Activated CD8-positive, alpha-beta memory T cell treated with anti-CD3 and anti-CD28 coated beads, Interleukin-2, amount 10 ng/mL, durations not matched to agents 7 days and 5 days (primary cell): ENCODE data around the gene PTPRD. TPM values are rescaled to one million over a fixed set of nuclear protein-coding genes. Genes with fewer than 3 reads are reported as not detected.

Source experiments
- ATAC-seq: fragments of 150-1000 bp; cut with Tn5 transposase; one replicate; pipeline ENCODE4 v1.10.0; 2021; ENCODE audit warnings: moderate library complexity
- CTCF ChIA-PET: fragments of 350-600 bp; sonication (Branson Sonifier 250); formaldehyde crosslinking; loops from one replicate; lab custom pipeline; 2021; ENCODE audit warnings: antibody characterized with exemption; lab: Charles Lee
- DNase-seq: peaks from one replicate; pipeline ENCODE4 v3.0.0-alpha.2; 2020
- H3K27ac Mint-ChIP-seq: one replicate; pipeline ENCODE4 v1.8.0; 2021; ENCODE audit warnings: mild to moderate bottlenecking, mixed read lengths
- H3K27me3 Mint-ChIP-seq: one replicate; pipeline ENCODE4 v1.8.0; 2021; ENCODE audit warnings: mixed read lengths
- H3K36me3 Mint-ChIP-seq: one replicate; pipeline ENCODE4 v1.8.0; 2021; ENCODE audit warnings: mild to moderate bottlenecking, mixed read lengths
- H3K4me1 Mint-ChIP-seq: one replicate; pipeline ENCODE4 v1.8.0; 2021; ENCODE audit warnings: mixed read lengths
- H3K4me3 Mint-ChIP-seq: one replicate; pipeline ENCODE4 v1.8.0; 2021; ENCODE audit warnings: mild to moderate bottlenecking, moderate library complexity, mixed read lengths
- H3K9me3 Mint-ChIP-seq: one replicate; pipeline ENCODE4 v1.8.0; 2022; ENCODE audit warnings: low read depth, mixed read lengths
- total RNA-seq, 2 experiments: library from RNA; stranded (reverse); gene quantifications; one replicate each; pipeline ENCODE4 v1.2.3, GENCODE V29; 2021

PTPRD gene
- total RNA-seq, 2 experiments from 2014 or later: 0.07 TPM; not detected in 1

- peaks cover 4% of the 10 kb centered on the region for H3K9me3 Mint-ChIP-seq
- ATAC-seq: no peak
- no peaks in the 10 kb centered on the region for H3K4me1 Mint-ChIP-seq
- no peak overlapping the region for H3K27ac Mint-ChIP-seq
- no peaks in the 10 kb centered on the region for H3K27me3 Mint-ChIP-seq
- CTCF ChIA-PET: no interaction called here
- no peak for DNase-seq
- no peaks in the 10 kb centered on the region for H3K36me3 Mint-ChIP-seq
- no peak overlapping the region for H3K4me3 Mint-ChIP-seq
These were observed 1000.0 kb downstream of the PTPRD start for GRCh38 chr9:9612755-9613154.

GRCh38 chr9:9612270-9612669, 1000.5 kb downstream of the PTPRD start:
- peaks cover 1% of the 10 kb centered on the region for H3K9me3 Mint-ChIP-seq
- H3K36me3 Mint-ChIP-seq: no peaks in the 10 kb centered on the region
- CTCF ChIA-PET: no interaction called here
- no peak for DNase-seq
- ATAC-seq: no peak
- no peaks in the 10 kb centered on the region for H3K27me3 Mint-ChIP-seq
- no peak overlapping the region for H3K27ac Mint-ChIP-seq
- H3K4me1 Mint-ChIP-seq: no peaks in the 10 kb centered on the region
- no peak overlapping the region for H3K4me3 Mint-ChIP-seq

- Mint-ChIP-seq H3K27me3 (no peaks in the 10 kb centered on the region), H3K27ac (no peak overlapping the region), H3K4me1 (no peaks in the 10 kb centered on the region), H3K36me3 (no peaks in the 10 kb centered on the region), H3K4me3 (no peak overlapping the region), H3K9me3 (no peaks in the 10 kb centered on the region)
- DNase-seq (no peak), ATAC-seq (no peak)
- CTCF ChIA-PET: no interaction called here
These were observed 1007.1 kb downstream of the PTPRD start for GRCh38 chr9:9605681-9606080.

- H3K27ac Mint-ChIP-seq: no peak overlapping the region
These were observed 1009.5 kb downstream of the PTPRD start for GRCh38 chr9:9603345-9603744.

GRCh38 chr9:9598723-9599122, 1014.1 kb downstream of the PTPRD start:
- Mint-ChIP-seq H3K4me3 (no peak overlapping the region), H3K4me1 (no peaks in the 10 kb centered on the region), H3K27me3 (no peaks in the 10 kb centered on the region), H3K27ac (no peak overlapping the region), H3K9me3 (no peaks in the 10 kb centered on the region), H3K36me3 (no peaks in the 10 kb centered on the region)
- CTCF ChIA-PET: no interaction called here
- no peak for DNase-seq
- ATAC-seq: no peak

More at GRCh38 chr9:9603345-9603744, 1009.5 kb downstream of the PTPRD start:
- H3K4me1 Mint-ChIP-seq: no peaks in the 10 kb centered on the region
- ATAC-seq (no peak), DNase-seq (no peak)
- H3K36me3 Mint-ChIP-seq: no peaks in the 10 kb centered on the region
- no peak overlapping the region for H3K4me3 Mint-ChIP-seq
- CTCF ChIA-PET: no interaction called here
- H3K27me3 Mint-ChIP-seq: no peaks in the 10 kb centered on the region
- H3K9me3 Mint-ChIP-seq: no peaks in the 10 kb centered on the region

- CTCF ChIA-PET: no interaction called here
- DNase-seq (no peak), ATAC-seq (no peak)
- Mint-ChIP-seq H3K4me3 (no peak overlapping the region), H3K4me1 (no peaks in the 10 kb centered on the region), H3K9me3 (peaks cover 4% of the 10 kb centered on the region), H3K36me3 (no peaks in the 10 kb centered on the region), H3K27me3 (no peaks in the 10 kb centered on the region), H3K27ac (no peak overlapping the region)
These were observed 1020.7 kb downstream of the PTPRD start for GRCh38 chr9:9592104-9592503.

- DNase-seq: no peak
- Mint-ChIP-seq H3K27ac (no peak overlapping the region), H3K27me3 (no peaks in the 10 kb centered on the region), H3K36me3 (no peaks in the 10 kb centered on the region), H3K9me3 (peaks cover 2% of the 10 kb centered on the region), H3K4me1 (no peaks in the 10 kb centered on the region), H3K4me3 (no peak overlapping the region)
- CTCF ChIA-PET: no interaction called here
- no peak for ATAC-seq
These were observed 1026.9 kb downstream of the PTPRD start for GRCh38 chr9:9585920-9586319.

- ATAC-seq (no peak), DNase-seq (no peak)
- Mint-ChIP-seq H3K36me3 (no peaks in the 10 kb centered on the region), H3K27ac (no peak overlapping the region), H3K9me3 (no peaks in the 10 kb centered on the region), H3K4me3 (no peak overlapping the region), H3K27me3 (no peaks in the 10 kb centered on the region), H3K4me1 (no peaks in the 10 kb centered on the region)
- CTCF ChIA-PET: no interaction called here
These were observed 1038.7 kb downstream of the PTPRD start for GRCh38 chr9:9574080-9574479.

GRCh38 chr9:9565700-9566099, 1047.1 kb downstream of the PTPRD start:
- Mint-ChIP-seq H3K9me3 (peaks cover 3% of the 10 kb centered on the region), H3K36me3 (no peaks in the 10 kb centered on the region), H3K4me3 (no peak overlapping the region), H3K4me1 (no peaks in the 10 kb centered on the region), H3K27me3 (no peaks in the 10 kb centered on the region), H3K27ac (no peak overlapping the region)
- CTCF ChIA-PET: no interaction called here
- no peak for DNase-seq
- no peak for ATAC-seq

GRCh38 chr9:9563817-9564216, 1049.0 kb downstream of the PTPRD start:
- H3K36me3 Mint-ChIP-seq: no peaks in the 10 kb centered on the region
- DNase-seq (no peak), ATAC-seq (no peak)
- H3K27ac Mint-ChIP-seq: no peak overlapping the region
- CTCF ChIA-PET: no interaction called here
- H3K9me3 Mint-ChIP-seq: peaks cover 3% of the 10 kb centered on the region
- no peaks in the 10 kb centered on the region for H3K27me3 Mint-ChIP-seq
- H3K4me3 Mint-ChIP-seq: no peak overlapping the region
- no peaks in the 10 kb centered on the region for H3K4me1 Mint-ChIP-seq

- Mint-ChIP-seq H3K4me3 (no peak overlapping the region), H3K27ac (no peak overlapping the region), H3K36me3 (no peaks in the 10 kb centered on the region), H3K4me1 (no peaks in the 10 kb centered on the region), H3K9me3 (peaks cover 3% of the 10 kb centered on the region), H3K27me3 (no peaks in the 10 kb centered on the region)
- DNase-seq (no peak), ATAC-seq (no peak)
- CTCF ChIA-PET: no interaction called here
These were observed 1052.3 kb downstream of the PTPRD start for GRCh38 chr9:9560382-9561035.

GRCh38 chr9:9558907-9559306, 1053.9 kb downstream of the PTPRD start:
- ATAC-seq (no peak), DNase-seq (no peak)
- CTCF ChIA-PET: no interaction called here
- Mint-ChIP-seq H3K27me3 (no peaks in the 10 kb centered on the region), H3K4me3 (no peak overlapping the region), H3K4me1 (no peaks in the 10 kb centered on the region), H3K27ac (no peak overlapping the region), H3K36me3 (no peaks in the 10 kb centered on the region), H3K9me3 (peaks cover 3% of the 10 kb centered on the region)

GRCh38 chr9:9557804-9558334, 1054.9 kb downstream of the PTPRD start:
- no peak overlapping the region for H3K4me3 Mint-ChIP-seq
- no peak for DNase-seq
- CTCF ChIA-PET: no interaction called here
- no peaks in the 10 kb centered on the region for H3K27me3 Mint-ChIP-seq
- peaks cover 3% of the 10 kb centered on the region for H3K9me3 Mint-ChIP-seq
- no peaks in the 10 kb centered on the region for H3K4me1 Mint-ChIP-seq
- H3K27ac Mint-ChIP-seq: no peak overlapping the region
- no peaks in the 10 kb centered on the region for H3K36me3 Mint-ChIP-seq
- no peak for ATAC-seq

- Mint-ChIP-seq H3K4me1 (no peaks in the 10 kb centered on the region), H3K4me3 (no peak overlapping the region), H3K36me3 (no peaks in the 10 kb centered on the region), H3K27me3 (no peaks in the 10 kb centered on the region), H3K9me3 (no peaks in the 10 kb centered on the region), H3K27ac (no peak overlapping the region)
- ATAC-seq (no peak), DNase-seq (no peak)
- CTCF ChIA-PET: no interaction called here
These were observed 1055.7 kb downstream of the PTPRD start for GRCh38 chr9:9556865-9557803.
